Effector memory CD4-positive, alpha-beta T cell (primary cell): ENCODE data around the gene APOC3.

ENCODE experiments used
- DNase-seq, 3 donors: peaks; one replicate each; pipeline ENCODE4 v3.0.0-alpha.2; 2020
- H3K27ac ChIP-seq: 2 replicates; pipeline ENCODE4 v1.7.0; 2013; ENCODE audit warnings: mild to moderate bottlenecking, low read length, moderate library complexity; ENCODE audit not compliant: insufficient read depth, poor library complexity, severe bottlenecking
- H3K27me3 ChIP-seq: replicated peaks from 2 replicates; pipeline ENCODE4 v1.7.0; 2013; ENCODE audit warnings: mild to moderate bottlenecking, low read length; ENCODE audit not compliant: insufficient read depth, control insufficient read depth, poor library complexity, severe bottlenecking
- H3K36me3 ChIP-seq: 2 replicates; pipeline ENCODE4 v1.7.0; 2013; ENCODE audit warnings: mild to moderate bottlenecking, low read length, moderate library complexity; ENCODE audit not compliant: control insufficient read depth, insufficient read depth
- H3K4me1 ChIP-seq: 2 replicates; pipeline ENCODE4 v1.7.0; 2013; ENCODE audit warnings: low read length, mild to moderate bottlenecking; ENCODE audit not compliant: control insufficient read depth, insufficient read depth, poor library complexity, severe bottlenecking
- H3K4me3 ChIP-seq: 2 replicates; pipeline ENCODE4 v1.7.0; 2013; ENCODE audit warnings: low read length, low read depth, mild to moderate bottlenecking; ENCODE audit not compliant: insufficient read depth, poor library complexity, severe bottlenecking
- H3K9me3 ChIP-seq: 2 replicates; pipeline ENCODE4 v1.7.0; 2013; ENCODE audit warnings: mild to moderate bottlenecking, low read length, moderate library complexity; ENCODE audit not compliant: control insufficient read depth

APOC3 gene

DNA sequence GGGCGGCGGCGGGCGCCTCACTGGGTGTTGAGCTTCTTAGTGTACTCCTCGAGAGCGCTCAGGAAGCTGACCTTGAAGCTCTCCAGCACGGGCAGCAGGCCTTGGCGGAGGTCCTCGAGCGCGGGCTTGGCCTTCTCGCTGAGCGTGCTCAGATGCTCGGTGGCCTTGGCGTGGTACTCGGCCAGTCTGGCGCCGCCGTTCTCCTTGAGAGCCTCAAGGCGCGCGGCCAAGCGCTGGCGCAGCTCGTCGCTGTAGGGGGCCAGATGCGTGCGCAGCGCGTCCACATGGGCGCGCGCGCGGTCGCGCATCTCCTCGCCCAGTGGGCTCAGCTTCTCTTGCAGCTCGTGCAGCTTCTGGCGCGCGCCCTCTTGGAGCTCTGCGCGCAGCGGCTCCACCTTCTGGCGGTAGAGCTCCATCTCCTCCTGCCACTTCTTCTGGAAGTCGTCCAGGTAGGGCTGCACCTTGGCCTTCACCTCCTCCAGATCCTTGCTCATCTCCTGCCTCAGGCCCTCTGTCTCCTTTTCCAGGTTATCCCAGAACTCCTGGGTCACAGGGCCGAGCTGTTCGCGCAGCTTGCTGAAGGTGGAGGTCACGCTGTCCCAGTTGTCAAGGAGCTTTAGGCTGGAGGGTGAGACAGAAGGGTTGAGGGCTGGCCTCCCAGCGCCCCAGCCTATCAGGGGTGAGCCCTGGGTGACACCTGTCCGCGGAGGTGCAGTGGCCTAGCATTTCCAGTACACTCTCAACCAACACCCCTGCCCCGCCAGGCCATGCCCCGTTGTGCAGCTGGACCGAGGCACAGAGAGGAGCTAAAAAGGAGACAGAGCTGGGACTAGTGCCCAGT, 6.3 kb downstream of the APOC3 start:
- H3K9me3 ChIP-seq: no peaks in the 10 kb centered on the region
- DNase-seq: peak; percentile 44 to 62 (median 58)
- H3K27me3 ChIP-seq: no peaks in the 10 kb centered on the region
- H3K4me3 ChIP-seq: peak overlapping the region; percentile 50
- no peaks in the 10 kb centered on the region for H3K36me3 ChIP-seq
- no peak overlapping the region for H3K27ac ChIP-seq
- H3K4me1 ChIP-seq: peaks cover 9% of the 10 kb centered on the region

DNA sequence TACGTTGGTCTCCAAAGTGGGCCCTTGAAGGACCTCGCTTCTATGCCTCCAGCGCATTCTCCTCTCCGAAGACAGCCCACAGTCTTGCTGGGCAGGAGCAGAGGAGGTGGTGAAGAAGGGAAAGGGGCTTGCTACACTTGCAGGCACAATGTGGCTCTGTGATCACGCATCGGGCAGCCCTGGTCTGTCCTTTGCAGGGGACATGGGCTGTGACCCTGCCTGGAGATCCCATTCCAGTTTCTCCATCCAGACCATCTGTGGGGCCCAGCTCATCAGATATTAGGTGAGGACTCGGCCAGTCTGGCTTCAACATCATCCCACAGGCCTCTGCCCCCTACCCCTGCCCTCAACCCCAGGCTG, 6.9 kb downstream of the APOC3 start:
- Histone ChIP-seq H3K9me3 (no peaks in the 10 kb centered on the region), H3K36me3 (no peaks in the 10 kb centered on the region), H3K4me1 (peaks cover 9% of the 10 kb centered on the region), H3K4me3 (no peak overlapping the region), H3K27me3 (no peaks in the 10 kb centered on the region), H3K27ac (no peak overlapping the region)
- DNase-seq: no peak

DNA sequence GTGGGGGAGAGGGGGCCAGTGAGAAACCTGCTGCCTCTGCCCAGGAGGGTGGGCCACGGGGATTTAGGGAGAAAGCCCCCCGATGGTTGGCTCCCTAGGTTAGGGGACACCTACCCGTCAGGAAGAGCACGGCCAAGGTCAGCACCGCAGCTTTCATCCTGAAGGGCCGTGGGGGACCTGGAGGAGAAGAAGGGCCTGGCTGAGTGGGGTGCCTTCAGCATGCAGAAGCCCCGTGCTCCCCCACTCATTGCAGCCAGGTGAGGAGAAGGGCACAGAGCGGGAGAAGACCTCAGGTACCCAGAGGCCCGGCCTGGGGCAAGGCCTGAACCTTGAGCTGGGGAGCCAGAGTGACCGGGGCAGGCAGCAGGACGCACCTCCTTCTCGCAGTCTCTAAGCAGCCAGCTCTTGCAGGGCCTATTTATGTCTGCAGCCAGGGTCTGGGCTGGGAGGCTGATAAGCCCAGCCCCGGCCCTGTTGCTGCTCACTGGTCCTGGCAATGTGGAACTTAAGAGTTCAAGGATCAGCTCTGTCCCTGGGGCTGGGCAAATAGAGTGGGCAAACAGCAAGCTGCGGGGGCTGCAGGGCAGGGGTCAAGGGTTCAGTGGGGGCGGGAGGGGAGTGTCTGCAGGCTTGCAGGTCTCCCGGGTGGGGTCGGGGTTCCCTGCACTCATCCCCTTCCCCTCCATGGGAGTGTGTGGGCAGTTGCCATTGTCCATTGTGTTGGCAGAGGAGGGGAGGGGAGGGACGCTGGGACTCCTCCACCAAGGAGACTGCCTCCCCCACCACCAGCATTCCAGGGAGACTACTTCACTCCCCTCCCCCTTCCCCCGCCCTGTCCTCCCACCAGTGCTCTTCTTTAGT, 7.8 kb downstream of the APOC3 start, which contains the start of gene APOA1:
Gene APOA1 (minus strand): TSS at position 392 of the 861 bp plus-strand sequence. CDS start 235 bp downstream, at position 157.
- Histone ChIP-seq H3K27me3 (no peaks in the 10 kb centered on the region), H3K27ac (no peak within 1 kb of the TSS), H3K36me3 (no peaks in the 10 kb centered on the region), H3K4me3 (no peak within 1 kb of the TSS), H3K4me1 (peaks cover 9% of the 10 kb centered on the region), H3K9me3 (no peaks in the 10 kb centered on the region)
- no peak for DNase-seq

DNA sequence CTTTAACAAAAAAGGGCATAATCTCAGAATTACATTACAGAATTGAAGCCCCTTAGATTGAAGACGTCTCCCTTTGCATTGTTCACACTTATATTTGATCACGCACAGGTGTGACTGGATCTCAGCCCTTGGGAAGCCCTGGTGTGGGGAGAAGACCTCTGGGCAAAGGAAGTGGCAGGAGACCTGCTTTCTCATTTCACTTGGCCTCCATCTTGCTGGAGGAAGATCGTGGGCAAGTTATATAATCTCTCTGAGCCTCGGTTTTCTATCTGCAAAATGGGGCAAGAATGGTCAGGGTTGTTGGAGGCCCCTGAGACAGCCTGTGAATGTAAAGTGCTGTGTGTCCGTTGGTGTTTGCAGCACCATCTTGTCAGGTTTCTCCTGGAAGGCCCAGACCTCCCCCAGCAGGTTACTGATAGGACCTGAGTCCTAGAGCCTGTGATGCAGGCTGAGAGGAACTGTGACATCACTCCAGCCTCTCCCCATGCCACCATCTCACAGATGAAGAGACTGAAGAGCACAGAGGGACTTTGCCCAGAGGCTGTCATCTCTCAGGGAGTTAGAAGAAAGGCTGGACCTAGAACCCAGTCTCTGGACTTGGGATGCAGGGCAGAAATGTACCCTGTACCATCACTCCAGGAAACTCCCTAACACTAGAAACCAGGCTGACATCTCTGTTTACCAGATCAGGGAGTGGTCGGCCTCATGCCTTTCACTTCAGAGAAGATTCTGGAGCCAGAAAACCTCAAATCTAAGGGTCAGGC, 8.8 kb downstream of the APOC3 start:
- no peak for DNase-seq
- Histone ChIP-seq H3K27me3 (no peaks in the 10 kb centered on the region), H3K4me3 (no peak overlapping the region), H3K9me3 (no peaks in the 10 kb centered on the region), H3K27ac (no peak overlapping the region), H3K4me1 (peaks cover 9% of the 10 kb centered on the region), H3K36me3 (peaks cover 2% of the 10 kb centered on the region)

DNA sequence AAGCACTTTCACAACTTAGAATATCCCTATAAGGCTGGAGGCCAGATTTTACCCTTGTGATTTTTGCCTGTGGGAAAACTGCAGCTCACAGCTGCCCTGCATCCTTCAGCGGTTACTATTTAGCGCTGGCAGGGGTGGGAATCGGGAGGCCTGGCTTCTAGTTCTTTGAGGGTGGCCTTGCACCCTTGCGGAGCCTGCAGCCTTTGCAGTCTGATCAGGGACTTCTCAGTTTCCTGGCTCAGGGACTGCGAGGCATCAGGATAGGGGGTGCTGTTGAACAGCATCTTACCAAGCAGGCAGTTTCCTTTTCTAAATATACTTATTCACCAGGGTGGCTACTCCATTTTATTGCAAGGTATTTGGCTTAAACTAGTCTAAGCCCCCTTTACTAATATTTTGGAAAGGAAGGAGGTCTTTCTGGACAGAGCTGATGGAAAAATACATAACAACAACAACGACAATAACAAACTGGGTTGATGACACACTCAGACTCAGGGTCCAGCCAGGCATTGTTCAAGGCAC, 10.6 kb downstream of the APOC3 start:
- Histone ChIP-seq H3K27me3 (no peaks in the 10 kb centered on the region), H3K36me3 (peaks cover 14% of the 10 kb centered on the region), H3K9me3 (no peaks in the 10 kb centered on the region), H3K27ac (no peak overlapping the region), H3K4me1 (peaks cover 8% of the 10 kb centered on the region), H3K4me3 (no peak overlapping the region)
- no peak for DNase-seq

GRCh38 chr11:116840746-116841296, 11.1 kb downstream of the APOC3 start:
- no peaks in the 10 kb centered on the region for H3K27me3 ChIP-seq
- H3K4me3 ChIP-seq: no peak overlapping the region
- H3K27ac ChIP-seq: no peak overlapping the region
- H3K9me3 ChIP-seq: no peaks in the 10 kb centered on the region
- peaks cover 5% of the 10 kb centered on the region for H3K4me1 ChIP-seq
- no peak for DNase-seq
- peaks cover 18% of the 10 kb centered on the region for H3K36me3 ChIP-seq

DNA sequence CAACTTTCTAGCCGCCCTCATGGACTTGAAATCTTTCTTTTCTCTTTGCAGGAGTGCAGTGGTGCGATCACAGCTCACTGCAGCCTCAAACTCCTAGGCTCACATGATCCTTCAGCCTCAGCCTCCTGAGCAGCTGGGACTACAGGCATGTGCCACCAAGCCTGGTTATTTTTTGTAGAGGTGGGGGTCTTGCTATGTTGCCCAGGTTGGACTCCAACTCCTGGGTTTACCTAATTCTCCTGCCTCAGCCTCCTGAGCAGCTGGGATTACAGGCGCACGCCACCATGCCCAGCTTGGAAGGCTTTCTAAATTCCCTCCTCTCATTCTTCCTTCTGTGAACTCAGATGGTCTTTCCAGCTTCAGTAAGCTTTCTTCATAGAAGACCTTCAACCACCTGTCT, 12.4 kb downstream of the APOC3 start:
- Histone ChIP-seq H3K4me3 (no peak overlapping the region), H3K4me1 (no peaks in the 10 kb centered on the region), H3K27ac (no peak overlapping the region), H3K36me3 (peaks cover 30% of the 10 kb centered on the region), H3K9me3 (no peaks in the 10 kb centered on the region), H3K27me3 (no peaks in the 10 kb centered on the region)
- no peak for DNase-seq

DNA sequence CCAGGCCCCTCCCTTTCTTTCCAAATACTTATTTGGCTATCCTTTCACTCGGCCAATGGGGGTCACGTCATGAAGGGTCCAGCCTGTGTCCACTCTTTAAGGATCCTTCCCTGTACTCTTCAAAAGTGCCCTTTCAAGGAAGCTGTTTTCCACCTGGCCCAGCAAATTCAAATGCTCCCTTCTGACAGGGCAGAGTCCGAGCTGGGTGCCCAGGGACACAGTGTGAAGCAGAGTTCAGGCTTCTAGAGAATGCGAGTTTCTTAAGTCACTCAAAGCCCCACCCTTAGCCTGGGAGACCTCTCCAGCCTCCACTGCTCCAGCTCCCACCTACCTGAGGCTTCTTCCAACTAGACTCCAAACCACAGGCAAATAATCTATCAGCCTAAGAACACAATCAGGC, 13.2 kb downstream of the APOC3 start:
- Histone ChIP-seq H3K36me3 (peaks cover 38% of the 10 kb centered on the region), H3K4me3 (no peak overlapping the region)

GRCh38 chr11:116843661-116844060, 14.0 kb downstream of the APOC3 start:
- no peaks in the 10 kb centered on the region for H3K4me1 ChIP-seq
- H3K4me3 ChIP-seq: no peak overlapping the region
- H3K27me3 ChIP-seq: no peaks in the 10 kb centered on the region
- no peak for DNase-seq
- H3K27ac ChIP-seq: no peak overlapping the region
- peaks cover 43% of the 10 kb centered on the region for H3K36me3 ChIP-seq
- no peaks in the 10 kb centered on the region for H3K9me3 ChIP-seq

More for the DNA sequence above, 13.2 kb downstream of the APOC3 start:
- DNase-seq: no peak
- no peaks in the 10 kb centered on the region for H3K9me3 ChIP-seq
- no peaks in the 10 kb centered on the region for H3K4me1 ChIP-seq
- no peaks in the 10 kb centered on the region for H3K27me3 ChIP-seq
- no peak overlapping the region for H3K27ac ChIP-seq
